Stomach (tissue), 9 donors: ENCODE results near the gene AUTS2. TPM values are rescaled to one million over a fixed set of nuclear protein-coding genes. Genes with fewer than 3 reads are reported as not detected.

Source experiments
- DNase-seq, 2 donors: peaks; one replicate each; pipeline versions ENCODE4 v3.0.0 to v3.0.0-alpha.2; 2013 to 2019
- H3K27ac ChIP-seq, 5 donors: fragments of 200-600 bp in 4 of 5; sonication (generic) in 4 of 5; one replicate each; pipeline ENCODE4 v1.5.1; 2013 to 2019; ENCODE audit warnings: mild to moderate bottlenecking in 1 of 5, moderate library complexity in 1 of 5
- H3K27me3 ChIP-seq, 3 donors: fragments of 200-600 bp; sonication (generic); one replicate each; pipeline ENCODE4 v1.5.1; 2017 to 2019; ENCODE audit warnings: mixed run types in 1 of 3
- H3K36me3 ChIP-seq, 4 donors: fragments of 200-600 bp; sonication (generic); 1 replicate in 3 of 4; 2 replicates in 1 of 4; pipeline ENCODE4 v1.5.1; 2016 to 2019
- H3K4me1 ChIP-seq, 4 donors: fragments of 200-600 bp; sonication (generic); one replicate each; pipeline ENCODE4 v1.5.1; 2016 to 2019
- H3K4me3 ChIP-seq, 4 donors: fragments of 200-600 bp; sonication (generic) in 3 of 4; one replicate each; pipeline ENCODE4 v1.5.1; 2016 to 2019; ENCODE audit warnings: mild to moderate bottlenecking in 1 of 4
- H3K9me3 ChIP-seq, 4 donors: fragments of 200-600 bp; sonication (generic); one replicate each; pipeline ENCODE4 v1.5.1; 2016 to 2019
- EP300 ChIP-seq: sonication (generic); formaldehyde crosslinking; IDR thresholded peaks from one replicate; pipeline ENCODE4 v1.6.1; 2017; ENCODE audit warnings: antibody characterized with exemption
- POLR2A ChIP-seq, 4 donors: fragments of 450-650 bp; IDR thresholded peaks; one replicate each; pipeline ENCODE4 v1.6.1; 2016; ENCODE audit warnings: antibody characterized with exemption in 4 of 4, control low read depth in 2 of 4, mild to moderate bottlenecking in 1 of 4, moderate library complexity in 1 of 4
- POLR2AphosphoS5 ChIP-seq, 3 donors: sonication (generic); formaldehyde crosslinking; IDR thresholded peaks; one replicate each; pipeline ENCODE4 v1.6.1; 2016; ENCODE audit warnings: antibody characterized with exemption in 3 of 3
- WGBS, 5 donors: extraction: QIAGEN DNeasy Blood & Tissue Kit in 3 of 5; methylation state at CpG; one replicate each; pipeline versions ENCODE4 v1.1.5 to v1.1.7; 2013 to 2018; 5-methylcytosine and 5-hydroxymethylcytosine counted together
- intact Hi-C: fragments of 100-400 bp; cut with DNase I; formaldehyde crosslinking; loops from one replicate; pipeline ENCODE4 v1.15.1; 2023; ENCODE audit warnings: low total_unique reads
- polyA plus RNA-seq, 3 donors: library from polyadenylated mRNA; stranded (reverse); fragments of 200-250 nt; gene quantifications; one replicate each; pipeline ENCODE4 v1.2.3, GENCODE V29; 2013
- total RNA-seq, 5 donors: library from RNA; depleted of rRNA; stranded (reverse); fragments of >200 nt; gene quantifications; one replicate each; pipeline versions ENCODE4 v1.1.0 to v1.2.3, GENCODE V29; 2014 to 2016
- TF ChIP-seq, protein P1 (sequence below), 7 experiments: fragments of 450-650 bp in 4 of 7; fragments of 200-600 bp in 3 of 7; sonication (generic) in 3 of 7; IDR thresholded peaks; one replicate each; pipeline ENCODE4 v1.5.1; 2016 to 2019; ENCODE audit warnings: antibody characterized with exemption in 7 of 7, control low read depth in 2 of 7, mild to moderate bottlenecking in 1 of 7
- donor health status: healthy with polysubstance abuse.
- donor health status: Bipolar disorder and iron deficiency.
- donor health status: healthy.

AUTS2 gene
- total and polyA plus RNA-seq, 8 donors: 3.8 to 90.3 (median 38.1) TPM

DNA sequence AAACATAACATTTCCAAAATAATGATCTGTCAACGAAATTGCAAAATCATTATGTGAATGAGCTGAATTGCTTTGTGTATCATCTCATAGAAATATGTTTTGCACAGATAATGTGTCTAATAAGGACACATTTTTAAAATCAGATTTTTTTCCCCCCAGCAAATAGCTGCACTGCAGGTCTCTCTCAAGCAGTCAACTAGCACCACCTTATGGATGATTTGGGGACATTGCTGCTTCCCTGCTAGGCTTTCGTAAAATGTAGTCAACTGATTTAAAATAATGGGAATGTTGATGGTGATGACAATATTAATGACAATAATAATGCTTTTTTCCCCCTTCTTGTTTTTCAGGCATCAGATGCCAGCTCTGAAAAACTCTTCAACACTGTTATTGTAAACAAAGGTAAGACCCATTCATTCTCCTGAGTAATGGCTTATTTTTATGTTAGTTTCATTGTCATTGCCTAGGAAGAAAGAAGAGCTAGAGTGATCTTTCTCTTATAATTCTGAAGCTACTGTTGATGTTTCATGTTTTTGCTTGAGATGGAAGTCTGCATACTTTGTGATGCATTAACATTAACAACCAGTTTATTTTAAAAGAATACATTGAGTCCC is 1100.1 kb downstream of the AUTS2 start:
- peak in 1 of 2 donors; percentile 88 for DNase-seq
- no peaks in the 10 kb centered on the region for H3K9me3 ChIP-seq
- intact Hi-C loops: loop anchor here (10.0 kb wide), 1 partner anchor 504 kb away; no protein-coding TSS in a partner anchor
- peaks cover 0 to 65% (median 39%) of the 10 kb centered on the region in 4 donors for H3K4me1 ChIP-seq
- no peak overlapping the region for H3K27ac ChIP-seq
- no peak overlapping the region for H3K4me3 ChIP-seq
- H3K36me3 ChIP-seq: peaks cover 0 to 15% (median 7%) of the 10 kb centered on the region in 4 donors
- no peak for TF ChIP-seq POLR2A (IDR thresholded peaks at IDR 0.05)
- TF ChIP-seq POLR2AphosphoS5 (IDR thresholded peaks at IDR 0.05): peak in 1 of 3 donors; percentile 42
- TF ChIP-seq, protein P1, sequence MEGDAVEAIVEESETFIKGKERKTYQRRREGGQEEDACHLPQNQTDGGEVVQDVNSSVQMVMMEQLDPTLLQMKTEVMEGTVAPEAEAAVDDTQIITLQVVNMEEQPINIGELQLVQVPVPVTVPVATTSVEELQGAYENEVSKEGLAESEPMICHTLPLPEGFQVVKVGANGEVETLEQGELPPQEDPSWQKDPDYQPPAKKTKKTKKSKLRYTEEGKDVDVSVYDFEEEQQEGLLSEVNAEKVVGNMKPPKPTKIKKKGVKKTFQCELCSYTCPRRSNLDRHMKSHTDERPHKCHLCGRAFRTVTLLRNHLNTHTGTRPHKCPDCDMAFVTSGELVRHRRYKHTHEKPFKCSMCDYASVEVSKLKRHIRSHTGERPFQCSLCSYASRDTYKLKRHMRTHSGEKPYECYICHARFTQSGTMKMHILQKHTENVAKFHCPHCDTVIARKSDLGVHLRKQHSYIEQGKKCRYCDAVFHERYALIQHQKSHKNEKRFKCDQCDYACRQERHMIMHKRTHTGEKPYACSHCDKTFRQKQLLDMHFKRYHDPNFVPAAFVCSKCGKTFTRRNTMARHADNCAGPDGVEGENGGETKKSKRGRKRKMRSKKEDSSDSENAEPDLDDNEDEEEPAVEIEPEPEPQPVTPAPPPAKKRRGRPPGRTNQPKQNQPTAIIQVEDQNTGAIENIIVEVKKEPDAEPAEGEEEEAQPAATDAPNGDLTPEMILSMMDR (IDR thresholded peaks at IDR 0.05): peak in 5 of 7 experiments; percentile 53 to 78 (median 74)
- TF ChIP-seq EP300: no peak
- 8 to 22% (median 11%) methylated on average over 2 of the region's 2 CpGs for WGBS, 5 donors
- H3K27me3 ChIP-seq: peaks cover 0 to 18% (median 9%) of the 10 kb centered on the region in 3 donors

DNA sequence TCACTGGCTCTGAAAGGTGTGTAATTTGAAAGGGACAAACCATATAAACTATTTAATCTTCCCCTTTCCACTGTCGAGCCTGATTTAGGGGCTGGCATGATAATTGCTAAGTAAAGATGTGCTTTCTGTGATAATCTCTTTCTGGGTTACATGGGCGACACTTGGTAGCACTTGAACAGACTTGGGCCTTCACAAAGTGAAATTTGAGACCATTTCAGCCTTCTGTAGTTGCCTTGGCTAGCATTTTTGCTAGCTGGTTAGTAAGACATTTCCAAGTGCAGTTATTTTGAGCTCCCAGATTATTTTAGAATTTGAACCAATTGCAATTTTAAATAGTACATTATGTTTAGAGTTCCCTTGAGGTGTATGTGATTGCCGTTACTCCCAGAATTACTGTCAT is 1101.0 kb downstream of the AUTS2 start:
- H3K4me3 ChIP-seq: no peak overlapping the region
- H3K27ac ChIP-seq: no peak overlapping the region
- no peaks in the 10 kb centered on the region for H3K9me3 ChIP-seq
- TF ChIP-seq POLR2A (IDR thresholded peaks at IDR 0.05): no peak
- no peak for TF ChIP-seq POLR2AphosphoS5 (IDR thresholded peaks at IDR 0.05)
- TF ChIP-seq EP300: no peak
- TF ChIP-seq, protein P1 (IDR thresholded peaks at IDR 0.05): no peak
- peaks cover 0 to 15% (median 7%) of the 10 kb centered on the region in 4 donors for H3K36me3 ChIP-seq
- H3K4me1 ChIP-seq: peaks cover 0 to 67% (median 42%) of the 10 kb centered on the region in 4 donors
- 82 to 92% (median 86%) methylated on average over 3 of the region's 3 CpGs for WGBS, 5 donors
- intact Hi-C loops: loop anchor here (10.0 kb wide), 1 partner anchor 504 kb away; no protein-coding TSS in a partner anchor
- DNase-seq: no peak
- H3K27me3 ChIP-seq: peaks cover 0 to 9% (median 8%) of the 10 kb centered on the region in 3 donors

DNA sequence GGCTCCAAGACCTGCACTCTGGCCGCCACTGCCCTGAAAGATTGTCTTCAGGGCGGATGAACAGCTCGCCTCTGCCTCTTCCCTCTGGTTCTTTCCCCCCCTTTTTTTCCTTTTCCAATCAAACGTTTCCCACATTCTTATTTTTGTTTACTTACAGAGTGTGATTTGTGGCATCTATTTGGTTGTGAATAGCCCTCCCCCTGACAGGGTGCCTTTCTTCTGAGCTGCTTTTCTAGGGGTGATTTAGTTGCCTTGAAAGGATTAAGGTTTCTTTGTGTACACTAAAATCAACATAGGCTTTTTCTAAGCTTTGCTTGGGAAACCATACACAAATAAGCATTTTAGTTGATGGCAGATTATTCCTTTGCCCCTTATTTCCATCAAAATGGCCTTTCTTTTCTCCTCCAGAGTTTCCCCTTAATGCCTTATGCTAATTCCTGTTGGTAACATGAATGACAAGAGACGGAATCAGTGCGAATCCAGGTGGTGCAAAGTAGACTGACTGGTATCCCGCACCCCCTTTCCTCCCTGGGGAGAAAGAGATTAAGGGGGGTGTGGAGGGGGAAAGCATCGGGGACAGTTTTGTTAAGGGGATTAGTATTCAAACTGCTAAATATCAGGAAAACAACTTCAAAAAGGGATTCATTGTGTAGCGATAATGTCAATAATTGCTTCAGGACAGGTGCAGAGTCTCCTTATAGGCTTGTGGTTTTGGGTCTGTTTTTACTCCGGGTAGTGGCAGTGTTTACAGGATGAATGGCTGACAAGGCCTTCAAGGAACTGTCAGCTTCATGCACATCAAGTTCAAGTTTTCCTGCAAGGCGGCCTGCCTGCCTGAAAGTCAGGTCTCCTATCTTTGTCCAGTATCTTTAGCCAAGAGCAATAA is 1102.0 kb downstream of the AUTS2 start:
- 56 to 72% (median 64%) methylated on average over 11 of the region's 11 CpGs for WGBS, 5 donors
- intact Hi-C loops: no loop called here
- H3K27ac ChIP-seq: no peak overlapping the region
- no peak for DNase-seq
- TF ChIP-seq POLR2AphosphoS5 (IDR thresholded peaks at IDR 0.05) (no peak), POLR2A (IDR thresholded peaks at IDR 0.05) (no peak), EP300 (no peak)
- TF ChIP-seq, protein P1 (IDR thresholded peaks at IDR 0.05): no peak
- peaks cover 0 to 78% (median 47%) of the 10 kb centered on the region in 4 donors for H3K4me1 ChIP-seq
- no peak overlapping the region for H3K4me3 ChIP-seq
- H3K36me3 ChIP-seq: peaks cover 0 to 15% (median 7%) of the 10 kb centered on the region in 4 donors
- H3K27me3 ChIP-seq: peaks cover 0 to 3% (median under 1%) of the 10 kb centered on the region in 3 donors
- H3K9me3 ChIP-seq: no peaks in the 10 kb centered on the region

DNA sequence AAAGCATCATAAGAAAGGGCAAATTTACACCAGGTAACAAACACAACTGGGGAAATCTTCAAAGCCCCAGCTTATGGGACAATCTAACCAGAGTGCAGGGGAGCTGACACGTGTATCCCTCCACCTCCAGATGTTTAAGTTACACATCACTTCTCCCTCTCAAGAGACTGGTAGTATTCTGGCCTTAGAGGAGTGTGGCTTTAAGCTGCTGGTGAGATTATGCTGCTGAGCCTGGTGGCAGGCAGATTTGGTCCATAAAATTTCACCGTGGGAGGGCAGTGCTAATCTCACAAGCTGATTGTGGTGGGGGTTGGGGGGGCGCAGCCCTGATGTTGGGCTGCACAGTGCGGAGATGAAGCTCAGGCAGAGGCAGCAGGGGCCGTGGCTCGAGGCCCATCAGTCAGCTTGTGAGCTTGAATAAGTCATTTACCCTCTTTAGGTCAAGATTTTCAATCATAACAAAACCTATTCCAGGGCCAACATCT is 1102.7 kb downstream of the AUTS2 start:
- 41 to 69% (median 50%) methylated on average over 6 of the region's 6 CpGs for WGBS, 5 donors

More for the DNA sequence above, 1102.7 kb downstream of the AUTS2 start:
- Histone ChIP-seq H3K4me1 (peaks cover 0 to 85% (median 45%) of the 10 kb centered on the region in 4 donors), H3K27ac (no peak overlapping the region), H3K27me3 (no peaks in the 10 kb centered on the region), H3K9me3 (no peaks in the 10 kb centered on the region), H3K36me3 (peaks cover 0 to 15% (median 7%) of the 10 kb centered on the region in 4 donors), H3K4me3 (no peak overlapping the region)
- no peak for DNase-seq
- intact Hi-C loops: no loop called here
- TF ChIP-seq POLR2A (IDR thresholded peaks at IDR 0.05) (no peak), EP300 (no peak)
- TF ChIP-seq, protein P1 (IDR thresholded peaks at IDR 0.05): no peak
